ENCODE results near the gene NEU3. TPM values are rescaled to one million over a fixed set of nuclear protein-coding genes. Genes with fewer than 3 reads are reported as not detected.
"Not testable (repeated sequence)": the region's sequence is repeated elsewhere in the genome, so short reads cannot be mapped to it uniquely, and the experiment has no call there.

NEU3 gene
- total and polyA plus RNA-seq, 5 donors from 2014 or later, result 1.4 to 10.8 (median 2.2) TPM

- no peaks in the 10 kb centered on the region for H3K27me3 ChIP-seq (ENCODE audit: control insufficient read depth, insufficient read depth, low read length)
- H3K27ac ChIP-seq (ENCODE audit: insufficient read depth, low read length, poor library complexity, severe bottlenecking), result no peak overlapping the region
- H3K4me3 ChIP-seq (ENCODE audit: low read depth, low read length), result no peak overlapping the region
- H3K27ac Mint-ChIP-seq, result no peak overlapping the region
- H3K36me3 Mint-ChIP-seq, result peaks cover 36% of the 10 kb centered on the region
- DNase-seq (no peak), ATAC-seq (ENCODE audit: low read depth in 2 of 2) (no peak)
- H3K9me3 ChIP-seq (ENCODE audit: control insufficient read depth in 2 of 2, low read length in 2 of 2), result no peaks in the 10 kb centered on the region
- H3K4me1 ChIP-seq (ENCODE audit: control insufficient read depth, insufficient read depth, low read length, poor library complexity, severe bottlenecking), result no peaks in the 10 kb centered on the region
- peaks cover 3 to 17% (median 8%) of the 10 kb centered on the region in 4 donors for H3K4me1 Mint-ChIP-seq
- peaks cover 29% of the 10 kb centered on the region for H3K36me3 ChIP-seq (ENCODE audit: control insufficient read depth, insufficient read depth, low read length)
- H3K9me3 Mint-ChIP-seq, result peaks cover 0 to 2% (median 0%) of the 10 kb centered on the region in 7 donors
- no peak overlapping the region for H3K4me3 Mint-ChIP-seq
- H3K27me3 Mint-ChIP-seq, result no peaks in the 10 kb centered on the region
These were observed 15.5 kb downstream of the NEU3 start for GRCh38 chr11:75004215-75004614.

GRCh38 chr11:75011357-75011756 lies 22.6 kb downstream of the NEU3 start:
- DNase-seq (no peak), ATAC-seq (ENCODE audit: low read depth in 2 of 2) (no peak)
- Histone ChIP-seq H3K27ac (ENCODE audit: insufficient read depth, low read length, poor library complexity, severe bottlenecking) (no peak overlapping the region), H3K9me3 (ENCODE audit: control insufficient read depth in 2 of 2, low read length in 2 of 2) (no peaks in the 10 kb centered on the region), H3K27me3 (ENCODE audit: control insufficient read depth, insufficient read depth, low read length) (no peaks in the 10 kb centered on the region), H3K4me1 (ENCODE audit: control insufficient read depth, insufficient read depth, low read length, poor library complexity, severe bottlenecking) (no peaks in the 10 kb centered on the region), H3K36me3 (ENCODE audit: control insufficient read depth, insufficient read depth, low read length) (peaks cover 30% of the 10 kb centered on the region), H3K4me3 (ENCODE audit: low read depth, low read length) (no peak overlapping the region)
- Mint-ChIP-seq H3K27ac (peak overlapping the region in 1 of 3 donors; percentile 79), H3K4me3 (no peak overlapping the region), H3K4me1 (no peaks in the 10 kb centered on the region), H3K27me3 (no peaks in the 10 kb centered on the region), H3K36me3 (peaks cover 59% of the 10 kb centered on the region), H3K9me3 (no peaks in the 10 kb centered on the region)

GRCh38 chr11:75011872-75012271 lies 23.1 kb downstream of the NEU3 start:
- no peaks in the 10 kb centered on the region for H3K9me3 Mint-ChIP-seq
- H3K27me3 ChIP-seq (ENCODE audit: control insufficient read depth, insufficient read depth, low read length), result no peaks in the 10 kb centered on the region
- H3K4me1 ChIP-seq (ENCODE audit: control insufficient read depth, insufficient read depth, low read length, poor library complexity, severe bottlenecking), result no peaks in the 10 kb centered on the region
- no peak overlapping the region for H3K27ac ChIP-seq (ENCODE audit: insufficient read depth, low read length, poor library complexity, severe bottlenecking)
- H3K4me3 ChIP-seq (ENCODE audit: low read depth, low read length), result no peak overlapping the region
- H3K4me1 Mint-ChIP-seq, result no peaks in the 10 kb centered on the region
- DNase-seq (no peak), ATAC-seq (ENCODE audit: low read depth in 2 of 2) (no peak)
- H3K36me3 ChIP-seq (ENCODE audit: control insufficient read depth, insufficient read depth, low read length), result peaks cover 25% of the 10 kb centered on the region
- no peaks in the 10 kb centered on the region for H3K27me3 Mint-ChIP-seq
- H3K27ac Mint-ChIP-seq, result no peak overlapping the region
- H3K4me3 Mint-ChIP-seq, result no peak overlapping the region
- H3K9me3 ChIP-seq (ENCODE audit: control insufficient read depth in 2 of 2, low read length in 2 of 2), result no peaks in the 10 kb centered on the region
- peaks cover 56% of the 10 kb centered on the region for H3K36me3 Mint-ChIP-seq

DNA sequence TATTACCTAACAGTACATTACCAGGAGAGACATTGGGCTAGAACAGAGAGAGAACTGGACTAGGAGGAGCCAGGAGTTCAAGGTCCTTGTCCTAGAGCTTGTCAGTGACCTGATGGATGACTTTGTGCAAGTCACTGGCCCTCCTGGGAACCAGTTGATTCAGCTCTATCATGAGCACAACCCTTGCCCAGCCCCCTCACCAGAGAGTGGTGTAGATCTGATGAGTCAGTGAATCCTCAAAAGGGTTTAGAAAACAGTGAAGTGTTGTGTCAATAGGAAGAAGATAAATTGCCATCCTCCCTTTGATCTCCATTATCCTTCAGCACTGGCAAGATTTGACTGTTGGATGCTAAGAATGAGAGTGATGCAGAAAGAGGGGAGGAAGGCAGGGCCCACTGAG lies 24.3 kb downstream of the NEU3 start:
- Mint-ChIP-seq H3K4me3 (no peak overlapping the region), H3K9me3 (no peaks in the 10 kb centered on the region), H3K36me3 (peaks cover 47% of the 10 kb centered on the region), H3K27me3 (no peaks in the 10 kb centered on the region), H3K4me1 (no peaks in the 10 kb centered on the region), H3K27ac (no peak overlapping the region)
- no peak overlapping the region for H3K4me3 ChIP-seq (ENCODE audit: low read depth, low read length)
- no peaks in the 10 kb centered on the region for H3K4me1 ChIP-seq (ENCODE audit: control insufficient read depth, insufficient read depth, low read length, poor library complexity, severe bottlenecking)
- no peak overlapping the region for H3K27ac ChIP-seq (ENCODE audit: insufficient read depth, low read length, poor library complexity, severe bottlenecking)
- H3K27me3 ChIP-seq (ENCODE audit: control insufficient read depth, insufficient read depth, low read length), result no peaks in the 10 kb centered on the region
- DNase-seq (no peak), ATAC-seq (ENCODE audit: low read depth in 2 of 2) (no peak)
- peaks cover 18% of the 10 kb centered on the region for H3K36me3 ChIP-seq (ENCODE audit: control insufficient read depth, insufficient read depth, low read length)
- H3K9me3 ChIP-seq (ENCODE audit: control insufficient read depth in 2 of 2, low read length in 2 of 2), result no peaks in the 10 kb centered on the region

DNA sequence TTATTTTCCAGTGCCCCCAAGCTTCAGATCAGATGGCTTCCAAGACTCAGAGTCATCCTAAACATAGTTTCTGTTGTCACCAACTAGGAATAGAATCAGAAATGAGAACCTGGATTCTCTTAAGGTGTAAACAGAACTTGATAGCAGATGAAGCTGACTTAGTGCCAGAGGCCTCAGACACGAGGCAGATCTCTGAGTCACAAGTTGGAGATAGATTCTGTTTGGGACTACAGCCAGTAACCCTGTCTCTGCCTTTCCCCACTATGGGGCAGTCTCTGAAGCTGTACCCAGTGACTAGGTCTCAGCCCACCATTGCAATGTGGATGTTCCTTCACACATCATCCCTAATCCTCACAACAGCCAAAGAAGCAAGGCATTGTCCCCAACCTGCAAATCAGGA lies 25.4 kb downstream of the NEU3 start:
- Mint-ChIP-seq H3K27ac (no peak overlapping the region), H3K4me3 (no peak overlapping the region), H3K9me3 (peaks cover 0 to 4% (median 0%) of the 10 kb centered on the region in 7 donors), H3K36me3 (peaks cover 39% of the 10 kb centered on the region), H3K27me3 (no peaks in the 10 kb centered on the region), H3K4me1 (no peaks in the 10 kb centered on the region)
- Histone ChIP-seq H3K36me3 (ENCODE audit: control insufficient read depth, insufficient read depth, low read length) (peaks cover 16% of the 10 kb centered on the region), H3K4me1 (ENCODE audit: control insufficient read depth, insufficient read depth, low read length, poor library complexity, severe bottlenecking) (no peaks in the 10 kb centered on the region), H3K27ac (ENCODE audit: insufficient read depth, low read length, poor library complexity, severe bottlenecking) (no peak overlapping the region), H3K27me3 (ENCODE audit: control insufficient read depth, insufficient read depth, low read length) (no peaks in the 10 kb centered on the region), H3K4me3 (ENCODE audit: low read depth, low read length) (no peak overlapping the region), H3K9me3 (ENCODE audit: control insufficient read depth in 2 of 2, low read length in 2 of 2) (no peaks in the 10 kb centered on the region)
- no peak for DNase-seq
- no peak for ATAC-seq (ENCODE audit: low read depth in 2 of 2)

GRCh38 chr11:75019200-75019599 lies 30.5 kb downstream of the NEU3 start:
- not testable (repeated sequence) for H3K27me3 ChIP-seq (ENCODE audit: control insufficient read depth, insufficient read depth, low read length); H3K4me1 Mint-ChIP-seq; H3K36me3 ChIP-seq (ENCODE audit: control insufficient read depth, insufficient read depth, low read length); H3K4me3 ChIP-seq (ENCODE audit: low read depth, low read length); H3K27ac Mint-ChIP-seq; H3K36me3 Mint-ChIP-seq; H3K4me3 Mint-ChIP-seq; ATAC-seq (ENCODE audit: low read depth in 2 of 2); H3K27me3 Mint-ChIP-seq; H3K9me3 Mint-ChIP-seq; H3K9me3 ChIP-seq (ENCODE audit: control insufficient read depth in 2 of 2, low read length in 2 of 2); DNase-seq; H3K4me1 ChIP-seq (ENCODE audit: control insufficient read depth, insufficient read depth, low read length, poor library complexity, severe bottlenecking); H3K27ac ChIP-seq (ENCODE audit: insufficient read depth, low read length, poor library complexity, severe bottlenecking)

DNA sequence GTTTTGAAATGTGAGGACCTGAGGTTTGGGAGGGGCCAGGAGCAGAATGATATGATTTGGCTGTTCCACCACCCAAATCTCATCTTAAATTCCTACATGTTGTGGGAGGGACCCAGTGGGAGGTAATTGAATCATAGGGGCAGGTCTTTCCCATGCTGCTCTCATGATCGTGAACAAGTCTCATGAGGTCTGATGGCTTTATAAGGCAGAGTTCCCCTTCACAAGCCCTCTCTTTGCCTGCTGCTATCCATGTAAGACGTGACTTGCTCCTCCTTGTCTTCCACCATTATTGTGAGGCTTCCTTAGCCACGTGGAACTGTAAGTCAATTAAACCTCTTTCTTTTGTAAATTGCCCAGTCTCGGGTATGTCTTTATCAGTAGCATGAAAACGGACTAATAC lies 31.6 kb downstream of the NEU3 start:
- not testable (repeated sequence) for H3K9me3 ChIP-seq (ENCODE audit: control insufficient read depth in 2 of 2, low read length in 2 of 2); H3K4me3 Mint-ChIP-seq; H3K4me1 Mint-ChIP-seq; DNase-seq; H3K27ac ChIP-seq (ENCODE audit: insufficient read depth, low read length, poor library complexity, severe bottlenecking); H3K4me1 ChIP-seq (ENCODE audit: control insufficient read depth, insufficient read depth, low read length, poor library complexity, severe bottlenecking); H3K27ac Mint-ChIP-seq; ATAC-seq (ENCODE audit: low read depth in 2 of 2); H3K36me3 ChIP-seq (ENCODE audit: control insufficient read depth, insufficient read depth, low read length); H3K27me3 Mint-ChIP-seq; H3K4me3 ChIP-seq (ENCODE audit: low read depth, low read length); H3K36me3 Mint-ChIP-seq; H3K9me3 Mint-ChIP-seq; H3K27me3 ChIP-seq (ENCODE audit: control insufficient read depth, insufficient read depth, low read length)

- no peak overlapping the region for H3K27ac ChIP-seq (ENCODE audit: insufficient read depth, low read length, poor library complexity, severe bottlenecking)
- no peak overlapping the region for H3K4me3 ChIP-seq (ENCODE audit: low read depth, low read length)
- no peaks in the 10 kb centered on the region for H3K27me3 ChIP-seq (ENCODE audit: control insufficient read depth, insufficient read depth, low read length)
- Mint-ChIP-seq H3K9me3 (peaks cover 0 to 6% (median 2%) of the 10 kb centered on the region in 7 donors), H3K36me3 (peaks cover 5% of the 10 kb centered on the region), H3K27me3 (no peaks in the 10 kb centered on the region), H3K4me1 (no peaks in the 10 kb centered on the region), H3K4me3 (no peak overlapping the region), H3K27ac (no peak overlapping the region)
- ATAC-seq (ENCODE audit: low read depth in 2 of 2) (no peak), DNase-seq (no peak)
- no peaks in the 10 kb centered on the region for H3K4me1 ChIP-seq (ENCODE audit: control insufficient read depth, insufficient read depth, low read length, poor library complexity, severe bottlenecking)
- no peaks in the 10 kb centered on the region for H3K9me3 ChIP-seq (ENCODE audit: control insufficient read depth in 2 of 2, low read length in 2 of 2)
- H3K36me3 ChIP-seq (ENCODE audit: control insufficient read depth, insufficient read depth, low read length), result no peaks in the 10 kb centered on the region
These were observed 33.6 kb downstream of the NEU3 start for GRCh38 chr11:75022296-75022695.

Data from CD4-positive, CD25-positive, alpha-beta regulatory T cell (primary cell).